GM12878 (cell line): ENCODE measurements around the gene WEE2. TPM values are rescaled to one million over a fixed set of nuclear protein-coding genes. Genes with fewer than 3 reads are reported as not detected.

Experiments
- ASH2L ChIP-seq: fragments of 300-600, 200-600 bp; sonication (generic); IDR thresholded peaks from 2 replicates; pipeline ENCODE4 v1.6.1; 2017; ENCODE audit warnings: low read depth, mild to moderate bottlenecking, borderline replicate concordance
- BACH1 ChIP-seq: fragments of 450-650 bp; IDR thresholded peaks from 2 replicates; pipeline ENCODE4 v1.6.1; 2017; ENCODE audit warnings: mild to moderate bottlenecking, borderline replicate concordance
- BRCA1 ChIP-seq: IDR thresholded peaks from 2 replicates; pipeline ENCODE4 v1.6.1; 2011; ENCODE audit warnings: low read depth, low read length, improper control_type of control experiment
- CBX3 ChIP-seq: fragments of 200-600 bp; sonication (generic); IDR thresholded peaks from 2 replicates; pipeline ENCODE4 v1.6.1; 2016; ENCODE audit warnings: low read depth, borderline replicate concordance
- CHD1 ChIP-seq: IDR thresholded peaks from 2 replicates; pipeline ENCODE4 v1.6.1; 2012; ENCODE audit warnings: low read depth, low read length, improper control_type of control experiment
- HDAC6 ChIP-seq: fragments of 200-600 bp; sonication (generic); IDR thresholded peaks from one replicate; pipeline ENCODE4 v1.8.0; 2017; ENCODE audit warnings: antibody characterized with exemption; ENCODE audit not compliant: unreplicated experiment
- IKZF1 ChIP-seq: fragments of 450-650 bp; conservative IDR thresholded peaks from 2 replicates; pipeline ENCODE4 v1.6.1; 2017; ENCODE audit warnings: antibody characterized with exemption, mild to moderate bottlenecking
- MEF2A ChIP-seq: IDR thresholded peaks from 2 replicates; pipeline ENCODE4 v1.6.1; 2011; ENCODE audit warnings: low read depth, mild to moderate bottlenecking, low read length, moderate library complexity; ENCODE audit not compliant: insufficient read depth
- MTA2 ChIP-seq: fragments of 450-650 bp; IDR thresholded peaks from 2 replicates; pipeline ENCODE4 v1.6.1; 2016; ENCODE audit warnings: low read depth, mild to moderate bottlenecking, moderate library complexity
- NFYA ChIP-seq: IDR thresholded peaks from 2 replicates; pipeline ENCODE4 v1.6.1; 2011; ENCODE audit warnings: low read depth, mild to moderate bottlenecking, low read length, improper control_type of control experiment, borderline replicate concordance
- NR2F1 ChIP-seq: fragments of 450-650 bp; conservative IDR thresholded peaks from 2 replicates; pipeline ENCODE4 v1.6.1; 2017; ENCODE audit warnings: mild to moderate bottlenecking
- POLR2AphosphoS5 ChIP-seq: IDR thresholded peaks from 2 replicates; pipeline ENCODE4 v1.6.1; 2011; ENCODE audit warnings: mild to moderate bottlenecking, low read length, inconsistent platforms
- RELA ChIP-seq: fragments of 450-650 bp; IDR thresholded peaks from 2 replicates; pipeline ENCODE4 v1.8.0; 2014; ENCODE audit warnings: borderline replicate concordance; ENCODE audit not compliant: partially characterized antibody
- SMAD1 ChIP-seq: fragments of 450-650 bp; IDR thresholded peaks from 2 replicates; pipeline ENCODE4 v1.6.1; 2018; ENCODE audit warnings: mild to moderate bottlenecking, low read depth; ENCODE audit not compliant: partially characterized antibody
- STAT1 ChIP-seq: fragments of 450-650 bp; conservative IDR thresholded peaks from 2 replicates; pipeline ENCODE4 v1.6.1; 2014; ENCODE audit warnings: antibody characterized with exemption, mild to moderate bottlenecking
- TCF12 ChIP-seq: IDR thresholded peaks from 2 replicates; pipeline ENCODE4 v1.6.1; 2011; ENCODE audit warnings: low read depth, mild to moderate bottlenecking, low read length
- polyA plus RNA-seq, 11 experiments: library from polyadenylated mRNA; depleted of rRNA in 4 of 11; unstranded in 6 of 11; stranded (reverse) in 5 of 11; fragments of >200 nt; fragmentation: Nextera tagmentation in 4 of 11; fragmentation: Illumina TruSeq in 1 of 11; extraction: Ambion mirVana in 4 of 11; extraction: Trizol in 1 of 11; gene quantifications; 1 replicate in 1 of 11; 2 replicates in 10 of 11; pipeline versions ENCODE4 v1.2.1 to v1.2.3, GENCODE V29; 2011 to 2016; ENCODE audit warnings: inconsistent platforms in 2 of 11, missing spikeins in 2 of 11, low read depth in 1 of 11
- total RNA-seq, 4 experiments: library from RNA; depleted of rRNA in 3 of 4; stranded (reverse); fragments of >200 nt in 3 of 4; fragmentation: Illumina TruSeq in 1 of 4; extraction: Trizol in 1 of 4; gene quantifications; 2 replicates each; pipeline versions ENCODE4 v1.2.1 to v1.2.3, GENCODE V29; 2013 to 2021
- TF ChIP-seq, protein P1 (sequence below): IDR thresholded peaks from 2 replicates; pipeline ENCODE4 v1.6.1; 2012; ENCODE audit warnings: low read depth, low read length, improper control_type of control experiment
- TF ChIP-seq, protein P2 (sequence below): fragments of 450-650 bp; IDR thresholded peaks from 2 replicates; pipeline ENCODE4 v1.6.1; 2016; ENCODE audit warnings: mild to moderate bottlenecking
- TF ChIP-seq, protein P3 (sequence below): IDR thresholded peaks from 2 replicates; pipeline ENCODE4 v1.6.1; 2011; ENCODE audit warnings: borderline replicate concordance, low read depth, mild to moderate bottlenecking, moderate library complexity, mixed read lengths, low read length; ENCODE audit not compliant: insufficient read depth; ENCODE audit errors: extremely low read length
- TF ChIP-seq, protein P4 (sequence below): fragments of 450-650 bp; IDR thresholded peaks from 2 replicates; pipeline ENCODE4 v1.6.1; 2018; ENCODE audit warnings: mild to moderate bottlenecking, low read depth, moderate library complexity; ENCODE audit not compliant: partially characterized antibody
- TF ChIP-seq, protein P5 (sequence below): IDR thresholded peaks from 2 replicates; pipeline ENCODE4 v1.6.1; 2012; ENCODE audit warnings: improper control_type of control experiment, low read depth, low read length; ENCODE audit not compliant: insufficient replicate concordance

WEE2 gene
- total and polyA plus RNA-seq, 10 of the 15 experiments (the other 5 are each of a cell fraction or from before 2014, with no cell fraction given): 0.02 to 0.03 (median 0.03) TPM; not detected in 7

DNA sequence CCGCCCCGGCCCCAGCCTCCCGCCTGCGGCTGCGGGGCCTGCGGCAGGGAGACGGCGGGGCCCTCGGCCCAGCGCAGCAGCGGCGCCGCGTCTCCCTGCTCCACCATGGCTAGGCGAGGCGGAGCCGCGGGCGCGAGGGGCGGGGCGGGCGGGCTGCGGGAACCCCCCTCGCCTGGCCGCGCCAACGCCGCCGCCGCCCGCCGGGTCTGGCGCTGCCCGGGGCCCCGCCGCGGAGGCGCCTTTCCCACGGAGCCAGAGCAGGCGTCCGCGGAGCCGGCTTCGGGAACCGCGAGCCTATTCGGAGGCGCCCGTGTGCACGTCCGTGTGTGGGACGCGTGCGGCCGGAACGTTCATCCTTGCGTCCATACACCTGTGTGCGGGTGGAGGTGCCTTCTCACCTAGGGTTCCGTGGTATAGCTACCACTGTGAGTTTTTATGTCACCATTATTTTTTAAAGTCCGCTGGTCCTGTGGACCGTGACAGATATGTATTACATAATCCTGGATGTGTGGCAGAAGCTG lies 6.0 kb upstream of the WEE2 start, which contains the start of gene DENND11 (continued):
- TF ChIP-seq, protein P1, sequence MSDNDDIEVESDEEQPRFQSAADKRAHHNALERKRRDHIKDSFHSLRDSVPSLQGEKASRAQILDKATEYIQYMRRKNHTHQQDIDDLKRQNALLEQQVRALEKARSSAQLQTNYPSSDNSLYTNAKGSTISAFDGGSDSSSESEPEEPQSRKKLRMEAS: no peak
- TF ChIP-seq MTA2 (no peak), STAT1 (no peak), SMAD1 (no peak), BRCA1 (no peak), HDAC6 (no peak), NFYA (no peak), RELA (peak; percentile 59), CHD1 (no peak), TCF12 (no peak), BACH1 (peak; percentile 19; the same call in 1 of the 2 replicates), CBX3 (no peak), POLR2AphosphoS5 (no peak), MEF2A (no peak), IKZF1 (peak; percentile 48; the same call in 1 of the 2 replicates), ASH2L (0 out of 2 replicates have a peak, but pooled peaks have one; percentile 4), NR2F1 (no peak)
- TF ChIP-seq, protein P2, sequence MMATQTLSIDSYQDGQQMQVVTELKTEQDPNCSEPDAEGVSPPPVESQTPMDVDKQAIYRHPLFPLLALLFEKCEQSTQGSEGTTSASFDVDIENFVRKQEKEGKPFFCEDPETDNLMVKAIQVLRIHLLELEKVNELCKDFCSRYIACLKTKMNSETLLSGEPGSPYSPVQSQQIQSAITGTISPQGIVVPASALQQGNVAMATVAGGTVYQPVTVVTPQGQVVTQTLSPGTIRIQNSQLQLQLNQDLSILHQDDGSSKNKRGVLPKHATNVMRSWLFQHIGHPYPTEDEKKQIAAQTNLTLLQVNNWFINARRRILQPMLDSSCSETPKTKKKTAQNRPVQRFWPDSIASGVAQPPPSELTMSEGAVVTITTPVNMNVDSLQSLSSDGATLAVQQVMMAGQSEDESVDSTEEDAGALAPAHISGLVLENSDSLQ: no peak
- TF ChIP-seq, protein P3, sequence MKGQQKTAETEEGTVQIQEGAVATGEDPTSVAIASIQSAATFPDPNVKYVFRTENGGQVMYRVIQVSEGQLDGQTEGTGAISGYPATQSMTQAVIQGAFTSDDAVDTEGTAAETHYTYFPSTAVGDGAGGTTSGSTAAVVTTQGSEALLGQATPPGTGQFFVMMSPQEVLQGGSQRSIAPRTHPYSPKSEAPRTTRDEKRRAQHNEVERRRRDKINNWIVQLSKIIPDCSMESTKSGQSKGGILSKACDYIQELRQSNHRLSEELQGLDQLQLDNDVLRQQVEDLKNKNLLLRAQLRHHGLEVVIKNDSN: no peak
- TF ChIP-seq, protein P4, sequence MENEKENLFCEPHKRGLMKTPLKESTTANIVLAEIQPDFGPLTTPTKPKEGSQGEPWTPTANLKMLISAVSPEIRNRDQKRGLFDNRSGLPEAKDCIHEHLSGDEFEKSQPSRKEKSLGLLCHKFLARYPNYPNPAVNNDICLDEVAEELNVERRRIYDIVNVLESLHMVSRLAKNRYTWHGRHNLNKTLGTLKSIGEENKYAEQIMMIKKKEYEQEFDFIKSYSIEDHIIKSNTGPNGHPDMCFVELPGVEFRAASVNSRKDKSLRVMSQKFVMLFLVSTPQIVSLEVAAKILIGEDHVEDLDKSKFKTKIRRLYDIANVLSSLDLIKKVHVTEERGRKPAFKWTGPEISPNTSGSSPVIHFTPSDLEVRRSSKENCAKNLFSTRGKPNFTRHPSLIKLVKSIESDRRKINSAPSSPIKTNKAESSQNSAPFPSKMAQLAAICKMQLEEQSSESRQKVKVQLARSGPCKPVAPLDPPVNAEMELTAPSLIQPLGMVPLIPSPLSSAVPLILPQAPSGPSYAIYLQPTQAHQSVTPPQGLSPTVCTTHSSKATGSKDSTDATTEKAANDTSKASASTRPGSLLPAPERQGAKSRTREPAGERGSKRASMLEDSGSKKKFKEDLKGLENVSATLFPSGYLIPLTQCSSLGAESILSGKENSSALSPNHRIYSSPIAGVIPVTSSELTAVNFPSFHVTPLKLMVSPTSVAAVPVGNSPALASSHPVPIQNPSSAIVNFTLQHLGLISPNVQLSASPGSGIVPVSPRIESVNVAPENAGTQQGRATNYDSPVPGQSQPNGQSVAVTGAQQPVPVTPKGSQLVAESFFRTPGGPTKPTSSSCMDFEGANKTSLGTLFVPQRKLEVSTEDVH: no peak
- TF ChIP-seq, protein P5, sequence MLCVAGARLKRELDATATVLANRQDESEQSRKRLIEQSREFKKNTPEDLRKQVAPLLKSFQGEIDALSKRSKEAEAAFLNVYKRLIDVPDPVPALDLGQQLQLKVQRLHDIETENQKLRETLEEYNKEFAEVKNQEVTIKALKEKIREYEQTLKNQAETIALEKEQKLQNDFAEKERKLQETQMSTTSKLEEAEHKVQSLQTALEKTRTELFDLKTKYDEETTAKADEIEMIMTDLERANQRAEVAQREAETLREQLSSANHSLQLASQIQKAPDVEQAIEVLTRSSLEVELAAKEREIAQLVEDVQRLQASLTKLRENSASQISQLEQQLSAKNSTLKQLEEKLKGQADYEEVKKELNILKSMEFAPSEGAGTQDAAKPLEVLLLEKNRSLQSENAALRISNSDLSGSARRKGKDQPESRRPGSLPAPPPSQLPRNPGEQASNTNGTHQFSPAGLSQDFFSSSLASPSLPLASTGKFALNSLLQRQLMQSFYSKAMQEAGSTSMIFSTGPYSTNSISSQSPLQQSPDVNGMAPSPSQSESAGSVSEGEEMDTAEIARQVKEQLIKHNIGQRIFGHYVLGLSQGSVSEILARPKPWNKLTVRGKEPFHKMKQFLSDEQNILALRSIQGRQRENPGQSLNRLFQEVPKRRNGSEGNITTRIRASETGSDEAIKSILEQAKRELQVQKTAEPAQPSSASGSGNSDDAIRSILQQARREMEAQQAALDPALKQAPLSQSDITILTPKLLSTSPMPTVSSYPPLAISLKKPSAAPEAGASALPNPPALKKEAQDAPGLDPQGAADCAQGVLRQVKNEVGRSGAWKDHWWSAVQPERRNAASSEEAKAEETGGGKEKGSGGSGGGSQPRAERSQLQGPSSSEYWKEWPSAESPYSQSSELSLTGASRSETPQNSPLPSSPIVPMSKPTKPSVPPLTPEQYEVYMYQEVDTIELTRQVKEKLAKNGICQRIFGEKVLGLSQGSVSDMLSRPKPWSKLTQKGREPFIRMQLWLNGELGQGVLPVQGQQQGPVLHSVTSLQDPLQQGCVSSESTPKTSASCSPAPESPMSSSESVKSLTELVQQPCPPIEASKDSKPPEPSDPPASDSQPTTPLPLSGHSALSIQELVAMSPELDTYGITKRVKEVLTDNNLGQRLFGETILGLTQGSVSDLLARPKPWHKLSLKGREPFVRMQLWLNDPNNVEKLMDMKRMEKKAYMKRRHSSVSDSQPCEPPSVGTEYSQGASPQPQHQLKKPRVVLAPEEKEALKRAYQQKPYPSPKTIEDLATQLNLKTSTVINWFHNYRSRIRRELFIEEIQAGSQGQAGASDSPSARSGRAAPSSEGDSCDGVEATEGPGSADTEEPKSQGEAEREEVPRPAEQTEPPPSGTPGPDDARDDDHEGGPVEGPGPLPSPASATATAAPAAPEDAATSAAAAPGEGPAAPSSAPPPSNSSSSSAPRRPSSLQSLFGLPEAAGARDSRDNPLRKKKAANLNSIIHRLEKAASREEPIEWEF: no peak
